Measurements from ENCODE around the gene SLC38A9.

DNA sequence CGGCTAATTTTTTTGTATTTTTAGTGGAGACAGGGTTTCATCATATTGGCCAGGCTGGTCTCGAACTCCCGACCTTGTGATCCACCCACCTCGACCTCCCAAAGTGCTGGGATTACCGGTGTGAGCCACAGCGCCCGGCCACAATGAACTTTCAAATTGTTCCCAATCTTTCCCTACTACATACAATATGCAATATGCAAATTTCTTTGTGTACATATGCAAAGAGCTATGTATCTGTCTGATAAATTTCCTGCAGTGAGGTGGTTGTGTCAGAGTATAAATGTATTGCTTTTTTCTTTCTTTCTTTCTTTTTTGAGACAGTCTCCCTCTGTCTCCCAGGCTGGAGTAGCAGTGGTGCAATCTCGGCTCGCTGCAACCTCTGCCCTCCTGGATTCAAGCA lies 128.5 kb downstream of the SLC38A9 start:
- TF ChIP-seq, protein P1, sequence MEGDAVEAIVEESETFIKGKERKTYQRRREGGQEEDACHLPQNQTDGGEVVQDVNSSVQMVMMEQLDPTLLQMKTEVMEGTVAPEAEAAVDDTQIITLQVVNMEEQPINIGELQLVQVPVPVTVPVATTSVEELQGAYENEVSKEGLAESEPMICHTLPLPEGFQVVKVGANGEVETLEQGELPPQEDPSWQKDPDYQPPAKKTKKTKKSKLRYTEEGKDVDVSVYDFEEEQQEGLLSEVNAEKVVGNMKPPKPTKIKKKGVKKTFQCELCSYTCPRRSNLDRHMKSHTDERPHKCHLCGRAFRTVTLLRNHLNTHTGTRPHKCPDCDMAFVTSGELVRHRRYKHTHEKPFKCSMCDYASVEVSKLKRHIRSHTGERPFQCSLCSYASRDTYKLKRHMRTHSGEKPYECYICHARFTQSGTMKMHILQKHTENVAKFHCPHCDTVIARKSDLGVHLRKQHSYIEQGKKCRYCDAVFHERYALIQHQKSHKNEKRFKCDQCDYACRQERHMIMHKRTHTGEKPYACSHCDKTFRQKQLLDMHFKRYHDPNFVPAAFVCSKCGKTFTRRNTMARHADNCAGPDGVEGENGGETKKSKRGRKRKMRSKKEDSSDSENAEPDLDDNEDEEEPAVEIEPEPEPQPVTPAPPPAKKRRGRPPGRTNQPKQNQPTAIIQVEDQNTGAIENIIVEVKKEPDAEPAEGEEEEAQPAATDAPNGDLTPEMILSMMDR (IDR thresholded peaks at IDR 0.05) = no peak
- TF ChIP-seq POLR2A (IDR thresholded peaks at IDR 0.05) = no peak

All from uterus (tissue), 2 donors.